Adrenal gland (tissue), 12 donors: ENCODE results near the gene SEMA6D. TPM values are rescaled to one million over a fixed set of nuclear protein-coding genes. Genes with fewer than 3 reads are reported as not detected.

Source experiments
- DNase-seq, 7 donors: peaks; one replicate each; pipeline ENCODE4 v3.0.0-alpha.2; 2019 to 2020
- H3K27ac ChIP-seq, 5 donors: fragments of 200-600 bp; sonication (generic) in 4 of 5; 1 replicate in 3 of 5; 2 replicates in 2 of 5; pipeline versions ENCODE4 v1.5.1 to v1.8.0; 2016 to 2020; ENCODE audit warnings: mild to moderate bottlenecking in 1 of 5
- H3K27me3 ChIP-seq: fragments of 200-600 bp; 2 replicates; pipeline ENCODE4 v1.8.0; 2021
- H3K36me3 ChIP-seq, 2 donors: fragments of 200-600 bp; replicated peaks in 1 of 2; 1 replicate in 1 of 2; 2 replicates in 1 of 2; pipeline versions ENCODE4 v1.5.1 to v1.8.0; 2018 to 2022
- H3K4me1 ChIP-seq, 2 donors: fragments of 200-600 bp; replicated peaks in 1 of 2; 1 replicate in 1 of 2; 2 replicates in 1 of 2; pipeline versions ENCODE4 v1.5.1 to v1.8.0; 2018 to 2021
- H3K4me3 ChIP-seq, 4 donors: fragments of 200-600 bp; sonication (generic) in 3 of 4; one replicate each; pipeline ENCODE4 v1.5.1; 2016 to 2018
- H3K9me3 ChIP-seq, 3 donors: fragments of 200-600 bp; sonication (generic) in 1 of 3; replicated peaks in 1 of 3; 1 replicate in 2 of 3; 2 replicates in 1 of 3; pipeline versions ENCODE4 v1.5.1 to v1.8.0; 2016 to 2021
- POLR2A ChIP-seq, 2 donors: fragments of 450-650 bp; IDR thresholded peaks; one replicate each; pipeline ENCODE4 v1.6.1; 2017; ENCODE audit warnings: antibody characterized with exemption in 2 of 2, mild to moderate bottlenecking in 2 of 2, moderate library complexity in 1 of 2
- WGBS, 4 donors: extraction: QIAGEN DNeasy Blood & Tissue Kit in 2 of 4; methylation state at CpG; one replicate each; pipeline versions ENCODE4 v1.1.5 to v1.1.7; 2013 to 2017; 5-methylcytosine and 5-hydroxymethylcytosine counted together
- intact Hi-C, 2 donors: fragments of 100-400 bp; cut with DNase I; formaldehyde crosslinking; loops; one replicate each; pipeline versions ENCODE4 v1.14.1 to v1.15.0; 2022 to 2023
- polyA plus RNA-seq, 3 donors: library from polyadenylated mRNA; stranded (reverse); fragments of 200-250 nt in 2 of 3; fragments of 350-450 nt in 1 of 3; fragmentation: Illumina TruSeq in 1 of 3; extraction: RNeasy Lipid Tissue Mini Kit (QIAGEN cat#74804) in 1 of 3; gene quantifications; one replicate each; pipeline ENCODE4 v1.2.3, GENCODE V29; 2013 to 2014
- total RNA-seq, 9 donors: library from RNA; depleted of rRNA in 4 of 9; stranded (reverse); fragments of >200 nt in 4 of 9; fragments of 120-200 nt in 1 of 9; fragmentation: NEBNext Ultra II Directional in 1 of 9; extraction: Animal tissue kit (Norgen Biotek cat#: 25700) in 1 of 9; gene quantifications; one replicate each; pipeline versions ENCODE4 v1.1.0 to v1.2.4, GENCODE V29; 2013 to 2023
- TF ChIP-seq, protein P1 (sequence below), 6 experiments: fragments of 450-650 bp in 4 of 6; fragments of 200-600 bp in 2 of 6; sonication (generic) in 1 of 6; IDR thresholded peaks; 1 replicate in 5 of 6; 2 replicates in 1 of 6; pipeline versions ENCODE4 v1.5.1 to v1.8.0; 2016 to 2021; ENCODE audit warnings: antibody characterized with exemption in 6 of 6, mild to moderate bottlenecking in 2 of 6, moderate library complexity in 1 of 6
- donor health status: healthy with polysubstance abuse.
- donor health status: Bipolar disorder and iron deficiency.
- donor health status: DM: yes; HTN: yes; CAD: no.
- donor health status: DM: no; HTN: no; CAD: no.
- donor health status: DM: no; HTN: no; CAD: no.
- donor health status: DM: yes; HTN: yes; CAD: no.

Gene SEMA6D
- total and polyA plus RNA-seq, 12 donors, result 0.30 to 10.3 (median 2.5) TPM

DNA sequence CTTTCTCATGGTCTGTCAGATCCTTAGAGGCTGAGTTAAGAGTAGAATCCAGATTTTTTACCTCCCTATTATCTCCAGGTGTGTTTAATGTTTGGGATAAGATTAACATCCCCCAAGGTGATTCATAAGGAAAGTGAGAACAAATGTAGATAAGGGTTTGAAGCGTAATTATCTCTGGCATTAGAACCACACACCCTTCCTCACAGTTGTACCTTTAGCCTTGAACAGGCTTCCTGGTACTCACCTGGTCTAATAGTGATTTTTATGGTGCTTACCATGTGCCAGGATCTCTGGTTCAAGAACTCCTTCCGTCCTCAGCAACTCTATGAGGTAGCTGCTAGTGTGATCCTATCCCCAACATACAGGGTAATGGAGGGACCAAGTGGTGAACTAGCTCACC lies 27.7 kb downstream of the SEMA6D start:
- DNase-seq, result no peak
- Histone ChIP-seq H3K27me3 (no peaks in the 10 kb centered on the region), H3K4me3 (no peak overlapping the region), H3K36me3 (no peaks in the 10 kb centered on the region), H3K4me1 (no peaks in the 10 kb centered on the region), H3K9me3 (no peaks in the 10 kb centered on the region), H3K27ac (no peak overlapping the region)
- WGBS, 4 donors, result 86 to 96% (median 92%) methylated on average over 2 of the region's 2 CpGs
- no peak for TF ChIP-seq POLR2A (IDR thresholded peaks at IDR 0.05)
- TF ChIP-seq, protein P1, sequence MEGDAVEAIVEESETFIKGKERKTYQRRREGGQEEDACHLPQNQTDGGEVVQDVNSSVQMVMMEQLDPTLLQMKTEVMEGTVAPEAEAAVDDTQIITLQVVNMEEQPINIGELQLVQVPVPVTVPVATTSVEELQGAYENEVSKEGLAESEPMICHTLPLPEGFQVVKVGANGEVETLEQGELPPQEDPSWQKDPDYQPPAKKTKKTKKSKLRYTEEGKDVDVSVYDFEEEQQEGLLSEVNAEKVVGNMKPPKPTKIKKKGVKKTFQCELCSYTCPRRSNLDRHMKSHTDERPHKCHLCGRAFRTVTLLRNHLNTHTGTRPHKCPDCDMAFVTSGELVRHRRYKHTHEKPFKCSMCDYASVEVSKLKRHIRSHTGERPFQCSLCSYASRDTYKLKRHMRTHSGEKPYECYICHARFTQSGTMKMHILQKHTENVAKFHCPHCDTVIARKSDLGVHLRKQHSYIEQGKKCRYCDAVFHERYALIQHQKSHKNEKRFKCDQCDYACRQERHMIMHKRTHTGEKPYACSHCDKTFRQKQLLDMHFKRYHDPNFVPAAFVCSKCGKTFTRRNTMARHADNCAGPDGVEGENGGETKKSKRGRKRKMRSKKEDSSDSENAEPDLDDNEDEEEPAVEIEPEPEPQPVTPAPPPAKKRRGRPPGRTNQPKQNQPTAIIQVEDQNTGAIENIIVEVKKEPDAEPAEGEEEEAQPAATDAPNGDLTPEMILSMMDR (IDR thresholded peaks at IDR 0.05), result no peak
- intact Hi-C loops, result no loop called here

DNA sequence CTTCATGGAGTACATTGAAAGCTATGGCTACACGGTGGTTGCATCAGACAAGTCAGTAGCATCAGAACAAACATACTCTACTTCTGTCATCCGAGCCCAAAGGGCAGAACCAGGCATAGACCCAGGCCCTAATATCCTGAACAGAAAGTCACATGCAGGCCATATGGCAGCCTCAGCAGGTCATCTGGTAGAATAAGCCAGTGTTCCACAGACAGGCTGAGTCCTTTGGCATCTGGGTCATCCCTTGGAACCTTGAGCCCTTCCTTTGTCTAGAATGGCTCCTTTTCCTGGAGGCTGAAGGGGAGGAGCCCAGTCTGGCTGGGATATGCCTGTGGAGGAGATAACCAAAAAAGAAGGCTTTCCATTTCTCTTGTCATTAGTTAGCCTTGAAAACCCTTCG lies 29.2 kb downstream of the SEMA6D start:
- DNase-seq, result no peak
- 72 to 87% (median 74%) methylated on average over 3 of the region's 3 CpGs for WGBS, 4 donors
- H3K27ac ChIP-seq, result no peak overlapping the region
- TF ChIP-seq, protein P1 (IDR thresholded peaks at IDR 0.05), result no peak
- no peak for TF ChIP-seq POLR2A (IDR thresholded peaks at IDR 0.05)
- H3K4me3 ChIP-seq, result no peak overlapping the region
- no peaks in the 10 kb centered on the region for H3K9me3 ChIP-seq
- intact Hi-C loops, result no loop called here
- H3K27me3 ChIP-seq, result no peaks in the 10 kb centered on the region
- no peaks in the 10 kb centered on the region for H3K4me1 ChIP-seq
- no peaks in the 10 kb centered on the region for H3K36me3 ChIP-seq

DNA sequence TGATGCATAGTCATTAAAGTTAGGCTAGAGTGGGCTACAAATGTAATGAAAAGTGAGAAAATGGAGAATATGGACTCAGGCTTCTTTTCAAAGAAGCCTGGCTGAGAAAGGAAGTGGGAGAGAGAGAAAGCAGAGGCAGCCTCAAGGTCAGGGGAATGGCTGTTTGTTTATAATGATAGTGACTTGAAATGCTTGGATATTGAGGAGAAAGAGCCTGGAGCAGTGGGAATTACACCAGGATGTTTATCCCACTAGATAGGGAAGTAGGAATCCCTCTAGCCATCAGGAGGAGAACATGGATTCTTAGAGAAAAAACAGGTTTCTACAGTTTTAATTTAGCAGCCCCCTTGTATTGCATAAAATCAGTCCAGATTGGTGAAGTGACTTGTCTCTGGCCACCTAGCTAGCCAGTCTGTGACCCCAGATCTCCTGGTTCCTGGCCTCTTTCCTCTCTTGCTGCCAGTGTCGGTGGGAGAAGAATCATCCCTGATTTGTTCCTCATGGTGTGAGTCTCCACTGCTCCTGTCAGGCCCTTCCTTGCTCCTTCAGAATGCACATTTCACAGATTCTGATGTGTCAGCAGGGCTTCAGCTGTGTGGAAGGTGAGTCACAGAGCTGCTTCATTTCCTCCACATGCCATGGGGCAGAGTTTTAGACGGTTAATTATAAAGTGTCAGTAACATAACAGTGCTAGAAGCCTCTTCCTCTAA lies 32.9 kb downstream of the SEMA6D start:
- H3K4me1 ChIP-seq, result no peaks in the 10 kb centered on the region
- no peak overlapping the region for H3K4me3 ChIP-seq
- H3K27ac ChIP-seq, result no peak overlapping the region
- no peaks in the 10 kb centered on the region for H3K27me3 ChIP-seq
- TF ChIP-seq POLR2A (IDR thresholded peaks at IDR 0.05), result no peak
- TF ChIP-seq, protein P1 (IDR thresholded peaks at IDR 0.05), result no peak
- no peak for DNase-seq
- peaks cover 0 to 9% (median 0%) of the 10 kb centered on the region in 3 donors for H3K9me3 ChIP-seq
- 51 to 72% (median 66%) methylated on average over 2 of the region's 2 CpGs for WGBS, 4 donors
- H3K36me3 ChIP-seq, result no peaks in the 10 kb centered on the region
- intact Hi-C loops, result no loop called here

DNA sequence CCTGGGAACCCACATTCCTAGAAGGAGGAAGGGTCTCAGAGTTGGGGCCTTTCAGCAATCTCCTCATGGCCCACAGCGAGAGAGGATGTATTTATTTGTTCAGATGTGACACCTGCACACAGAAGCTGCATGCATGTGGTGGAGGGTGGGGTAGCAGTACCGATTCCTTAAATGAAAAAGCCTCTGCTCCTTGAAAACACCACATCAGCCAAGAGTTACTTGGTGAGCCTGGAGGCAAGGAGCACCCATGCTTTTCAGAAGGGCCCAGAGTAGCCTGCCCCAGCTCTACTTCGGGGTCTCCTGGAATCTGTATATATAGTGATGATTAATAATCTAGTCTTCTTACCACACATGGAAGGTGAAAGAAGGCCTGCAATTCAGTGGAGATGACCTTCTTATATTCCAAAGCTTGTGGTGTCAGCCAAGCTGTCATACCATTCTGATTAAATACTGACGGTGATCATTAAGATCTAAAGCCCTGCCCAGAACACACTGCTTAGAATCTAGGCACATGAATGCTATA lies 33.5 kb downstream of the SEMA6D start:
- H3K36me3 ChIP-seq, result no peaks in the 10 kb centered on the region
- no peak for TF ChIP-seq POLR2A (IDR thresholded peaks at IDR 0.05)
- TF ChIP-seq, protein P1 (IDR thresholded peaks at IDR 0.05), result no peak
- DNase-seq, result no peak
- no peak overlapping the region for H3K4me3 ChIP-seq
- H3K27me3 ChIP-seq, result no peaks in the 10 kb centered on the region
- peaks cover 0 to 9% (median 0%) of the 10 kb centered on the region in 3 donors for H3K9me3 ChIP-seq
- WGBS, 4 donors, result 79 to 93% (median 85%) methylated on average over 3 to 4 of the region's 4 CpGs
- intact Hi-C loops, result no loop called here
- no peaks in the 10 kb centered on the region for H3K4me1 ChIP-seq
- H3K27ac ChIP-seq, result no peak overlapping the region
